ENCODE results near the gene ANO1. TPM values are rescaled to one million over a fixed set of nuclear protein-coding genes. Genes with fewer than 3 reads are reported as not detected.

Gene ANO1
- 10 to 100 TPM in 1 of 2 donors, 1 to 10 TPM in 1; 7.3 to 23.1 TPM for total RNA-seq

DNA sequence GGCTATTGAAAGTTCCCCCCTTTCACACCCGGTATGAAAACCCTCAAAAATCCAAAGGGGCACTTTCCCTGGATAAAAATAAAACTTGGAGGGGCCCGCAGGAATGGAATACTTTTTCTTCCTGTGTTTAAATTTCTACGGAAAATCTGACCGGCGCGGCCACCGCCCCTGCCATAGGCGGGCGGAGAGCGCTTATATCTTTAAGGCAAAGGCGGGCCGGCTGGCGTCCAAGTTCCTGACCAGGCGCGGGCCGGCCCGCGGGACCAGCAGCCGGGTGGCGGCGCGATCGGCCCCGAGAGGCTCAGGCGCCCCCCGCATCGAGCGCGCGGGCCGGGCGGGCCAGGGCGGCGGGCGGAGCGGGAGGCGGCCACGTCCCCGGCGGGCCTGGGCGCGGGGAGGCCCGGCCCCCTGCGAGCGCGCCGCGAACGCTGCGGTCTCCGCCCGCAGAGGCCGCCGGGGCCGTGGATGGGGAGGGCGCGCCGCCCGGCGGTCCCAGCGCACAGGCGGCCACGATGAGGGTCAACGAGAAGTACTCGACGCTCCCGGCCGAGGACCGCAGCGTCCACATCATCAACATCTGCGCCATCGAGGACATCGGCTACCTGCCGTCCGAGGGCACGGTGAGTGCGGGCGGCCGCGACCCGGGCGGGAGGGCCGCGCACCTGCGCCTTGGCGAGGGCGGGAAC is at the start of gene ANO1:
Gene ANO1, plus strand, starts transcription at position 223 of the 686 bp plus-strand sequence. Its CDS starts 290 bp downstream, at position 513.
- intact Hi-C loops (cut with DNase I), result no loop called here
- Histone ChIP-seq H3K4me3 (no peak within 1 kb of the TSS), H3K27me3 (peaks cover 0 to 10% of the 10 kb centered on the region in 2 donors), H3K27ac (no peak within 1 kb of the TSS), H3K4me1 (peaks cover 3% of the 10 kb centered on the region), H3K9me3 (no peaks in the 10 kb centered on the region), H3K36me3 (replicated peaks in 1 of 2; ENCODE audit: insufficient read depth in 1 of 2, low read depth in 2 of 2) (no peaks in the 10 kb centered on the region)
- no peak for TF ChIP-seq POLR2A (IDR thresholded peaks at IDR 0.05)
- TF ChIP-seq, protein P1, sequence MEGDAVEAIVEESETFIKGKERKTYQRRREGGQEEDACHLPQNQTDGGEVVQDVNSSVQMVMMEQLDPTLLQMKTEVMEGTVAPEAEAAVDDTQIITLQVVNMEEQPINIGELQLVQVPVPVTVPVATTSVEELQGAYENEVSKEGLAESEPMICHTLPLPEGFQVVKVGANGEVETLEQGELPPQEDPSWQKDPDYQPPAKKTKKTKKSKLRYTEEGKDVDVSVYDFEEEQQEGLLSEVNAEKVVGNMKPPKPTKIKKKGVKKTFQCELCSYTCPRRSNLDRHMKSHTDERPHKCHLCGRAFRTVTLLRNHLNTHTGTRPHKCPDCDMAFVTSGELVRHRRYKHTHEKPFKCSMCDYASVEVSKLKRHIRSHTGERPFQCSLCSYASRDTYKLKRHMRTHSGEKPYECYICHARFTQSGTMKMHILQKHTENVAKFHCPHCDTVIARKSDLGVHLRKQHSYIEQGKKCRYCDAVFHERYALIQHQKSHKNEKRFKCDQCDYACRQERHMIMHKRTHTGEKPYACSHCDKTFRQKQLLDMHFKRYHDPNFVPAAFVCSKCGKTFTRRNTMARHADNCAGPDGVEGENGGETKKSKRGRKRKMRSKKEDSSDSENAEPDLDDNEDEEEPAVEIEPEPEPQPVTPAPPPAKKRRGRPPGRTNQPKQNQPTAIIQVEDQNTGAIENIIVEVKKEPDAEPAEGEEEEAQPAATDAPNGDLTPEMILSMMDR (IDR thresholded peaks at IDR 0.05), result peak in 1 of 7 experiments; percentile 13
- DNase-seq (peak in 1 of 4 donors; percentile 30), ATAC-seq (peak; percentile 44)
- WGBS, 2 donors, result 0 to 2% methylated on average over 26 to 81 of the region's 87 CpGs

GRCh38 chr11:70029115-70029860 is 48.8 kb upstream of the ANO1 start:
- no peak for TF ChIP-seq POLR2A (IDR thresholded peaks at IDR 0.05)
- TF ChIP-seq, protein P1 (IDR thresholded peaks at IDR 0.05), result no peak
- no peaks in the 10 kb centered on the region for H3K4me1 ChIP-seq
- ATAC-seq (no peak), DNase-seq (no peak)
- H3K9me3 ChIP-seq, result no peaks in the 10 kb centered on the region
- intact Hi-C loops (cut with DNase I), result no loop called here
- no peaks in the 10 kb centered on the region for H3K27me3 ChIP-seq
- H3K36me3 ChIP-seq (replicated peaks in 1 of 2; ENCODE audit: insufficient read depth in 1 of 2, low read depth in 2 of 2), result no peaks in the 10 kb centered on the region
- no peak overlapping the region for H3K27ac ChIP-seq
- WGBS, 2 donors, result 73 to 80% methylated on average over 9 to 13 of the region's 14 CpGs
- H3K4me3 ChIP-seq, result no peak overlapping the region

DNA sequence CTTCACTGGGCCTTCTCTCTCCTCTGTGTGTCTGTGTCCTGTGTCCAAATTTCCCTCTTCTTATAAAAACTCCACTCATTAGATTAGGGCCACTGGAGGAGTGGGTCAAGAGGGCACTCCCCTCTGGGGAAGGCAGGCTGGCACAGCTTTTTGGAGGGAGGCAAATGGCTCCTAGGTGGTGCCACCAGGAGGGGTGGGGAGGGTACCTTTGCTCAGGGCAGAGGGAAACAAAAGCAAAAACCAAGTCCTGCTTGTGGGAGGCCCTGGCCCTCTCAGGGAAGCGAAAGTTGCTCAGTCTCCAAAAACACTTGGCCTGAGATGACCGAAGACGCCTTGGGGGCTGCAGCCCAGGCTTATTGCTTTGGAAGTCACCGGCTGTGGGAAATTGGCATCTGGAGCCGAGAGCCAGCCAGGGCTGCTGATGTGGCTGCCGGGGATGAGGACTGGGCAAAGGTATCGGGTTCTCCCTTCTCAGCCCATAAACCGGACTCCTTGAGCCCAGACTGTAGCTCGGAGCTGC is 48.2 kb upstream of the ANO1 start:
- H3K4me3 ChIP-seq, result no peak overlapping the region
- ATAC-seq (no peak), DNase-seq (peak in 2 of 4 donors; percentile 18 to 29)
- TF ChIP-seq POLR2A (IDR thresholded peaks at IDR 0.05), result no peak
- TF ChIP-seq, protein P1 (IDR thresholded peaks at IDR 0.05), result no peak
- no peaks in the 10 kb centered on the region for H3K27me3 ChIP-seq
- H3K27ac ChIP-seq, result no peak overlapping the region
- WGBS, 2 donors, result 35 to 50% methylated on average over 7 to 9 of the region's 9 CpGs
- H3K9me3 ChIP-seq, result no peaks in the 10 kb centered on the region
- intact Hi-C loops (cut with DNase I), result no loop called here
- no peaks in the 10 kb centered on the region for H3K36me3 ChIP-seq (replicated peaks in 1 of 2; ENCODE audit: insufficient read depth in 1 of 2, low read depth in 2 of 2)
- H3K4me1 ChIP-seq, result no peaks in the 10 kb centered on the region

DNA sequence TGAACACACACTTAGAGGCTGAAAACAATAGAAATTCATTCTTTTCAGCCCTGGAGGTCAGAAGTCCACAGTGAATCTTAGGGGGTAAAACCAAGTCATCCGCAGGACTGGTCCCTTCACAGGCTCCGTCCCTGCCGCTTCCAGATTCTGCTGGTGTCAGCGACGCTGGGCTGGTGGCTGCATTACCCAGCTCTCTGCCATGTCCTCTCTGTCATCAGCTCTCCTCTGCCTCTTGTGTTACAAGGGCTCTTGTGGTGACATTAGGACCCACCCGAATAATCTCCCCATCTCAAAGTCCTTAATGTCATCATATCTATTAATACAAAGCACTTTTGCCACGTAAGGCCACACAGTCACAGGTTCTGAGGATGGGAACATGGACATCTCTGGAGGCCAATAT is 47.7 kb upstream of the ANO1 start:
- no peak overlapping the region for H3K4me3 ChIP-seq
- no peak overlapping the region for H3K27ac ChIP-seq
- no peaks in the 10 kb centered on the region for H3K36me3 ChIP-seq (replicated peaks in 1 of 2; ENCODE audit: insufficient read depth in 1 of 2, low read depth in 2 of 2)
- no peaks in the 10 kb centered on the region for H3K27me3 ChIP-seq
- TF ChIP-seq POLR2A (IDR thresholded peaks at IDR 0.05), result no peak
- TF ChIP-seq, protein P1 (IDR thresholded peaks at IDR 0.05), result no peak
- ATAC-seq (no peak), DNase-seq (no peak)
- 86 to 88% methylated on average over 7 of the region's 7 CpGs for WGBS, 2 donors
- no peaks in the 10 kb centered on the region for H3K9me3 ChIP-seq
- intact Hi-C loops (cut with DNase I), result no loop called here
- H3K4me1 ChIP-seq, result no peaks in the 10 kb centered on the region
